Glutamatergic neuron (in vitro differentiated cells): ENCODE measurements around the gene PRUNE1. TPM values are rescaled to one million over a fixed set of nuclear protein-coding genes. Genes with fewer than 3 reads are reported as not detected.

ENCODE experiments used
- DNase-seq: peaks from one replicate; pipeline ENCODE4 v3.0.0; 2022
- H3K27ac Mint-ChIP-seq: one replicate; pipeline ENCODE4 v1.8.0; 2020; ENCODE audit warnings: mild to moderate bottlenecking, mixed read lengths, inconsistent platforms; ENCODE audit not compliant: unreplicated experiment
- H3K27me3 Mint-ChIP-seq: one replicate; pipeline ENCODE4 v1.8.0; 2020; ENCODE audit warnings: mild to moderate bottlenecking, moderate library complexity, mixed read lengths, inconsistent platforms; ENCODE audit not compliant: unreplicated experiment
- H3K36me3 Mint-ChIP-seq: one replicate; pipeline ENCODE4 v1.8.0; 2020; ENCODE audit warnings: mild to moderate bottlenecking, mixed read lengths, inconsistent platforms; ENCODE audit not compliant: unreplicated experiment
- H3K4me1 Mint-ChIP-seq: one replicate; pipeline ENCODE4 v1.8.0; 2020; ENCODE audit warnings: mild to moderate bottlenecking, low read depth, mixed read lengths, inconsistent platforms; ENCODE audit not compliant: unreplicated experiment
- H3K4me3 Mint-ChIP-seq: one replicate; pipeline ENCODE4 v1.8.0; 2020; ENCODE audit warnings: mild to moderate bottlenecking, mixed read lengths, inconsistent platforms; ENCODE audit not compliant: unreplicated experiment
- H3K9me3 Mint-ChIP-seq: one replicate; pipeline ENCODE4 v1.8.0; 2020; ENCODE audit warnings: mild to moderate bottlenecking, moderate library complexity, mixed read lengths, inconsistent platforms; ENCODE audit not compliant: unreplicated experiment
- total RNA-seq: library from RNA; stranded (reverse); fragmentation: NEBNext Ultra II Directional; extraction: Animal tissue kit (Norgen Biotek cat#: 25700); gene quantifications from one replicate; pipeline ENCODE4 v1.2.1, GENCODE V29; 2021; ENCODE audit not compliant: unreplicated experiment
- TF ChIP-seq, protein P1 (sequence below): fragments of 200-600 bp; sonication (generic); IDR thresholded peaks from one replicate; pipeline ENCODE4 v1.5.0; 2021; ENCODE audit not compliant: partially characterized antibody, unreplicated experiment

The PRUNE1 gene
- total RNA-seq, 1 donor from 2014 or later, result 14.9 TPM

DNA sequence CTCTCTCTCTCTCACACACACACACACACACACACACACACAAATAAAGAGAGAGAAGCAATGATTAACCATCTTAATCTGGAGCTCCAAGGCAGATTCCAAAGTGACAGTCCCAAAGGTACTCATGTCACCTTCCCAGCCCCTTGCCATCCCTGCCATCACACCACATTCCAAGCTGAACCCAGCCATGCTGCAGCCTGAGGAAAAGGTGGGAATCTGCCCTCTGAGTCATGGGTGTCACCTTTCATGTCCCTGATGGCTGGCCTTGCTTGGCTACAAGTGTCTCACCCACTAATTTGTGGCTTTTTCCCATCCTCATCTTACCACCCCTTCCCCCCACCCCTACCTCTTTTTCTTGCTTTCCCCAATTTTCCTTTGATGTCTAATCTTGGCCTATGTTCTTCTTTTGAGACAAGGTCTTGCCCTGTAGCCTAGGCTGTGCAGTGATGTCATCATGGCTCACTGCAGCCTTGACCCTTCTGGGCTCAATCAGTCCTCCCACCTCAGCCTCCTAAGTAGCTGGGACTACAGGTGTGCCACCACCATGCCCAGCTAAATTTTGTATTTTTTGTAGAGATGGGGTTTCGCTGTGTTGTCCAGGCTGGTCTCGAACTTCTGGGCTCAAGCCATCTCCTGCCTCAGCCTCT lies 22.9 kb upstream of the PRUNE1 start:
- H3K9me3 Mint-ChIP-seq, result peaks cover 2% of the 10 kb centered on the region
- TF ChIP-seq, protein P1, sequence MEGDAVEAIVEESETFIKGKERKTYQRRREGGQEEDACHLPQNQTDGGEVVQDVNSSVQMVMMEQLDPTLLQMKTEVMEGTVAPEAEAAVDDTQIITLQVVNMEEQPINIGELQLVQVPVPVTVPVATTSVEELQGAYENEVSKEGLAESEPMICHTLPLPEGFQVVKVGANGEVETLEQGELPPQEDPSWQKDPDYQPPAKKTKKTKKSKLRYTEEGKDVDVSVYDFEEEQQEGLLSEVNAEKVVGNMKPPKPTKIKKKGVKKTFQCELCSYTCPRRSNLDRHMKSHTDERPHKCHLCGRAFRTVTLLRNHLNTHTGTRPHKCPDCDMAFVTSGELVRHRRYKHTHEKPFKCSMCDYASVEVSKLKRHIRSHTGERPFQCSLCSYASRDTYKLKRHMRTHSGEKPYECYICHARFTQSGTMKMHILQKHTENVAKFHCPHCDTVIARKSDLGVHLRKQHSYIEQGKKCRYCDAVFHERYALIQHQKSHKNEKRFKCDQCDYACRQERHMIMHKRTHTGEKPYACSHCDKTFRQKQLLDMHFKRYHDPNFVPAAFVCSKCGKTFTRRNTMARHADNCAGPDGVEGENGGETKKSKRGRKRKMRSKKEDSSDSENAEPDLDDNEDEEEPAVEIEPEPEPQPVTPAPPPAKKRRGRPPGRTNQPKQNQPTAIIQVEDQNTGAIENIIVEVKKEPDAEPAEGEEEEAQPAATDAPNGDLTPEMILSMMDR, result no peak
- peaks cover 11% of the 10 kb centered on the region for H3K4me1 Mint-ChIP-seq
- H3K36me3 Mint-ChIP-seq, result no peaks in the 10 kb centered on the region
- no peak overlapping the region for H3K4me3 Mint-ChIP-seq
- H3K27me3 Mint-ChIP-seq, result peaks cover 3% of the 10 kb centered on the region
- H3K27ac Mint-ChIP-seq, result no peak overlapping the region
- no peak for DNase-seq

DNA sequence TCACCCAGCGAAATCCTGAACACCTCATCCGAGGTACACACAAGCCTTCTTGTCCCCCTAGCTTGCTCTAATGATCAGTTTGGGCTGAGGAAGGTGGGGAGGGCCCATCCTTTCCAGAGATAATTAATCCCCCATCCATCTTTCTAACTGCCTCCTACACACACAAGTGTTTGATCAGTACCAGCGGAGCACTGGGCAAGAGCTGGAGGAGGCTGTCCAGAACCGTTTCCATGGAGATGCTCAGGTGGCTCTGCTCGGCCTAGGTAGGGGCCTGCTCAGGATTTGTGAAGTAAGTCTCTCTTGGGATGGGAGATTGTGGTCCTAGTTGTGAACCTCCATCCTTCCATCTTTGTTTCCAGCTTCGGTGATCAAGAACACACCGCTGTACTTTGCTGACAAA lies 20.3 kb upstream of the PRUNE1 start:
- H3K4me3 Mint-ChIP-seq, result no peak overlapping the region
- H3K27me3 Mint-ChIP-seq, result peaks cover 3% of the 10 kb centered on the region
- no peaks in the 10 kb centered on the region for H3K4me1 Mint-ChIP-seq
- peaks cover 2% of the 10 kb centered on the region for H3K9me3 Mint-ChIP-seq
- TF ChIP-seq, protein P1, result no peak
- no peaks in the 10 kb centered on the region for H3K36me3 Mint-ChIP-seq
- DNase-seq, result no peak
- H3K27ac Mint-ChIP-seq, result no peak overlapping the region

DNA sequence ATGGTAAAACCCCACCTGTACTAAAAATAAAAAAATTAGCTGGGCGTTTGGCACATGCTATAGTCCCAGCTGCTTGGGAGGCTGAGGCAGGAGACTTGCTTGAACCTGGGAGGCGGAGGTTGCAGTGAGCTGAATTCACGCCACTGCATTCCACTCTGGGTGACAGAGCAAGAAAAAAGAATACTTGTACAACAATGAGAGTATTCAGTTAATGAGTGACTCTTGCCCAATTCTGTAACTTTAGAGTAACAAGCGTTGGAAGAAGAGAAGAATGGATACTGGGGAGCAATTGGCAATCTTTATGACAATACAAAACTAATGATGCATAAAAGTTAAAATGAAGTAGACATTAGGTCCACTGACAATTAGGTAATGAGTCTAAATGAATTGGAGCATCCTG lies 15.6 kb upstream of the PRUNE1 start:
- Mint-ChIP-seq H3K36me3 (no peaks in the 10 kb centered on the region), H3K27ac (no peak overlapping the region), H3K9me3 (no peaks in the 10 kb centered on the region), H3K4me1 (peaks cover 4% of the 10 kb centered on the region), H3K27me3 (peaks cover 2% of the 10 kb centered on the region), H3K4me3 (no peak overlapping the region)
- TF ChIP-seq, protein P1, result no peak
- DNase-seq, result no peak

DNA sequence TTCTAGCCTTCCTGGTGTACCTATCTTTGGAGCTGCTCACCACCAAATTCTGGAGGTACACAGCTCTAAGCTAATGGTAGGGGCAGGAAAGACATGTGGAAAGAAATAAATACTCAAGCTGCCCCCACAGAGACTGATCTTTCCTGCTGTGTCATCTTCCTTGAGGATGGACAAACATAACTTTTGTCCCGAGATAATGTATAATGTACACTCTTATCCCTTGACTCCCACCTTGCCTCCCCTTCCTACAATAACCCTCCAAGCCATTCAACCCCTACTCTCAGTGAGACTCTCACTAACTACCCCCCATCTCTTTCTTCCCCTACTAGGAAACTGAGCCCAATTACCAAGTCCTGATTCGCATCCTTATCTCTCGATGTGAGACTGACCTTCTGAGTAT lies 14.0 kb upstream of the PRUNE1 start:
- no peak for DNase-seq
- H3K27ac Mint-ChIP-seq, result no peak overlapping the region
- no peaks in the 10 kb centered on the region for H3K9me3 Mint-ChIP-seq
- peaks cover 4% of the 10 kb centered on the region for H3K4me1 Mint-ChIP-seq
- no peak overlapping the region for H3K4me3 Mint-ChIP-seq
- no peaks in the 10 kb centered on the region for H3K36me3 Mint-ChIP-seq
- peaks cover 2% of the 10 kb centered on the region for H3K27me3 Mint-ChIP-seq
- TF ChIP-seq, protein P1, result no peak

DNA sequence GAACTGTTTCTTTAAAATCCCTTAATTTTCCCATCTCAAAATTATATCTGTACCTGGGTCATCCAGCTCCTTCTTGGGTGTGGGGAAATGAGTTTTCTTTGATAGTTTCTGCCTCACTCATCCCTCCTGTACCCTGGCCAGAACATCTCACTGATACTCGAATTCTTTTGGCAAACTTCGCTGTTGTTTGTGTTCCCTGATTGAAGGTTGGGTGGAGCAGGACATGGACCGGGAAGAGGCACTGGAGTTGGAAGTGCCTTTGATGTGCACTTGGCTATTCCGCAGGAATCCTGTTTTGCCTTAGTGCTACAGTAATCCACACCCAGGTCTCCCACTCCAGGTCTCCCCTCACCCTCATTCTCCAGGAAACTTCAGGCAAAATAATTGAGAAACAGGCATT lies 12.8 kb upstream of the PRUNE1 start:
- H3K4me1 Mint-ChIP-seq, result peaks cover 4% of the 10 kb centered on the region
- TF ChIP-seq, protein P1, result no peak
- H3K36me3 Mint-ChIP-seq, result no peaks in the 10 kb centered on the region
- DNase-seq, result no peak
- H3K27ac Mint-ChIP-seq, result no peak overlapping the region
- no peaks in the 10 kb centered on the region for H3K9me3 Mint-ChIP-seq
- H3K4me3 Mint-ChIP-seq, result no peak overlapping the region
- H3K27me3 Mint-ChIP-seq, result peaks cover 2% of the 10 kb centered on the region
